Duodenal mucosa (tissue), 2 donors: ENCODE measurements around the gene RPA4.

Experiments
- H3K27ac ChIP-seq: one replicate; pipeline ENCODE4 v1.7.0; 2013; ENCODE audit warnings: low read depth, low read length
- H3K27me3 ChIP-seq, 2 donors: one replicate each; pipeline ENCODE4 v1.7.0; 2013; ENCODE audit warnings: low read length in 2 of 2, control low read depth in 1 of 2; ENCODE audit not compliant: insufficient read depth in 2 of 2, control insufficient read depth in 1 of 2
- H3K36me3 ChIP-seq, 2 donors: one replicate each; pipeline ENCODE4 v1.7.0; 2013; ENCODE audit warnings: low read length in 2 of 2, control low read depth in 1 of 2; ENCODE audit not compliant: insufficient read depth in 2 of 2, control insufficient read depth in 1 of 2
- H3K4me1 ChIP-seq, 2 donors: one replicate each; pipeline ENCODE4 v1.7.0; 2013; ENCODE audit warnings: low read length in 2 of 2, control low read depth in 1 of 2; ENCODE audit not compliant: insufficient read depth in 2 of 2, control insufficient read depth in 1 of 2
- H3K4me3 ChIP-seq, 2 donors: one replicate each; pipeline ENCODE4 v1.7.0; 2013; ENCODE audit warnings: low read length in 2 of 2, low read depth in 1 of 2
- H3K9ac ChIP-seq, 2 donors: one replicate each; pipeline ENCODE4 v1.7.0; 2013; ENCODE audit warnings: low read length in 2 of 2, low read depth in 1 of 2
- H3K9me3 ChIP-seq, 2 donors: one replicate each; pipeline ENCODE4 v1.7.0; 2013; ENCODE audit warnings: low read length in 2 of 2, control low read depth in 1 of 2; ENCODE audit not compliant: control insufficient read depth in 1 of 2

The RPA4 gene

GRCh38 chrX:96861218-96861617, 22.5 kb upstream of the RPA4 start:
- Histone ChIP-seq H3K27ac (no peak overlapping the region), H3K4me3 (no peak overlapping the region), H3K4me1 (no peaks in the 10 kb centered on the region), H3K9ac (no peak overlapping the region), H3K27me3 (no peaks in the 10 kb centered on the region), H3K9me3 (no peaks in the 10 kb centered on the region), H3K36me3 (no peaks in the 10 kb centered on the region)

- Histone ChIP-seq H3K36me3 (no peaks in the 10 kb centered on the region), H3K27me3 (no peaks in the 10 kb centered on the region), H3K4me1 (no peaks in the 10 kb centered on the region)
Measured at GRCh38 chrX:96861661-96862060, 22.0 kb upstream of the RPA4 start.

GRCh38 chrX:96884027-96884426, 319 bp downstream of the RPA4 start:
- H3K9me3 ChIP-seq, result no peaks in the 10 kb centered on the region
- H3K27me3 ChIP-seq, result no peaks in the 10 kb centered on the region
- no peak overlapping the region for H3K4me3 ChIP-seq
- peaks cover 0 to 10% of the 10 kb centered on the region in 2 donors for H3K36me3 ChIP-seq
- no peak overlapping the region for H3K9ac ChIP-seq
- H3K4me1 ChIP-seq, result no peaks in the 10 kb centered on the region
- H3K27ac ChIP-seq, result no peak overlapping the region

More at GRCh38 chrX:96861661-96862060, 22.0 kb upstream of the RPA4 start:
- no peak overlapping the region for H3K9ac ChIP-seq
- H3K27ac ChIP-seq, result no peak overlapping the region
- no peaks in the 10 kb centered on the region for H3K9me3 ChIP-seq
- H3K4me3 ChIP-seq, result no peak overlapping the region

- Histone ChIP-seq H3K9me3 (no peaks in the 10 kb centered on the region), H3K4me3 (no peak overlapping the region), H3K4me1 (no peaks in the 10 kb centered on the region), H3K27me3 (no peaks in the 10 kb centered on the region), H3K36me3 (peaks cover 0 to 2% of the 10 kb centered on the region in 2 donors), H3K9ac (no peak overlapping the region), H3K27ac (no peak overlapping the region)
Measured at GRCh38 chrX:96889726-96890125, 6.0 kb downstream of the RPA4 start.

- Histone ChIP-seq H3K36me3 (no peaks in the 10 kb centered on the region), H3K9me3 (no peaks in the 10 kb centered on the region), H3K27ac (no peak overlapping the region), H3K27me3 (no peaks in the 10 kb centered on the region), H3K4me3 (no peak overlapping the region), H3K9ac (no peak overlapping the region), H3K4me1 (no peaks in the 10 kb centered on the region)
Measured at GRCh38 chrX:96906741-96907140, 23.0 kb downstream of the RPA4 start.

- Histone ChIP-seq H3K4me1 (no peaks in the 10 kb centered on the region), H3K9me3 (no peaks in the 10 kb centered on the region), H3K27ac (no peak overlapping the region), H3K9ac (no peak overlapping the region), H3K27me3 (no peaks in the 10 kb centered on the region), H3K4me3 (no peak overlapping the region), H3K36me3 (no peaks in the 10 kb centered on the region)
Measured at GRCh38 chrX:96907516-96908272, 24.0 kb downstream of the RPA4 start.

GRCh38 chrX:96909291-96909690, 25.6 kb downstream of the RPA4 start:
- no peak overlapping the region for H3K27ac ChIP-seq
- H3K9ac ChIP-seq, result no peak overlapping the region
- H3K36me3 ChIP-seq, result no peaks in the 10 kb centered on the region
- H3K9me3 ChIP-seq, result no peaks in the 10 kb centered on the region
- no peaks in the 10 kb centered on the region for H3K4me1 ChIP-seq
- no peaks in the 10 kb centered on the region for H3K27me3 ChIP-seq
- no peak overlapping the region for H3K4me3 ChIP-seq

- Histone ChIP-seq H3K4me3 (no peak overlapping the region), H3K9me3 (no peaks in the 10 kb centered on the region), H3K36me3 (peaks cover 0 to 3% of the 10 kb centered on the region in 2 donors), H3K9ac (no peak overlapping the region), H3K27ac (no peak overlapping the region), H3K27me3 (no peaks in the 10 kb centered on the region), H3K4me1 (no peaks in the 10 kb centered on the region)
Measured at GRCh38 chrX:96918864-96919263, 35.2 kb downstream of the RPA4 start.

GRCh38 chrX:96919672-96920071, 36.0 kb downstream of the RPA4 start:
- Histone ChIP-seq H3K27me3 (no peaks in the 10 kb centered on the region), H3K9me3 (no peaks in the 10 kb centered on the region), H3K9ac (no peak overlapping the region)

GRCh38 chrX:96924581-96924980, 40.9 kb downstream of the RPA4 start:
- H3K9ac ChIP-seq, result no peak overlapping the region
- no peaks in the 10 kb centered on the region for H3K9me3 ChIP-seq
- no peak overlapping the region for H3K4me3 ChIP-seq
- no peaks in the 10 kb centered on the region for H3K36me3 ChIP-seq
- no peaks in the 10 kb centered on the region for H3K27me3 ChIP-seq
- no peak overlapping the region for H3K27ac ChIP-seq
- H3K4me1 ChIP-seq, result no peaks in the 10 kb centered on the region

More at GRCh38 chrX:96919672-96920071, 36.0 kb downstream of the RPA4 start:
- Histone ChIP-seq H3K27ac (no peak overlapping the region), H3K4me3 (no peak overlapping the region), H3K36me3 (peaks cover 0 to 3% of the 10 kb centered on the region in 2 donors), H3K4me1 (no peaks in the 10 kb centered on the region)
